NCI-H2227 treated with DMSO at 0.1 percent for 48 hours (cell line): ENCODE results near the gene OR13J1.

Experiments used
- DNase-seq: peaks from one replicate; lab custom pipeline; 2025; lab: John Stamatoyannopoulos, UW

OR13J1 gene

DNA sequence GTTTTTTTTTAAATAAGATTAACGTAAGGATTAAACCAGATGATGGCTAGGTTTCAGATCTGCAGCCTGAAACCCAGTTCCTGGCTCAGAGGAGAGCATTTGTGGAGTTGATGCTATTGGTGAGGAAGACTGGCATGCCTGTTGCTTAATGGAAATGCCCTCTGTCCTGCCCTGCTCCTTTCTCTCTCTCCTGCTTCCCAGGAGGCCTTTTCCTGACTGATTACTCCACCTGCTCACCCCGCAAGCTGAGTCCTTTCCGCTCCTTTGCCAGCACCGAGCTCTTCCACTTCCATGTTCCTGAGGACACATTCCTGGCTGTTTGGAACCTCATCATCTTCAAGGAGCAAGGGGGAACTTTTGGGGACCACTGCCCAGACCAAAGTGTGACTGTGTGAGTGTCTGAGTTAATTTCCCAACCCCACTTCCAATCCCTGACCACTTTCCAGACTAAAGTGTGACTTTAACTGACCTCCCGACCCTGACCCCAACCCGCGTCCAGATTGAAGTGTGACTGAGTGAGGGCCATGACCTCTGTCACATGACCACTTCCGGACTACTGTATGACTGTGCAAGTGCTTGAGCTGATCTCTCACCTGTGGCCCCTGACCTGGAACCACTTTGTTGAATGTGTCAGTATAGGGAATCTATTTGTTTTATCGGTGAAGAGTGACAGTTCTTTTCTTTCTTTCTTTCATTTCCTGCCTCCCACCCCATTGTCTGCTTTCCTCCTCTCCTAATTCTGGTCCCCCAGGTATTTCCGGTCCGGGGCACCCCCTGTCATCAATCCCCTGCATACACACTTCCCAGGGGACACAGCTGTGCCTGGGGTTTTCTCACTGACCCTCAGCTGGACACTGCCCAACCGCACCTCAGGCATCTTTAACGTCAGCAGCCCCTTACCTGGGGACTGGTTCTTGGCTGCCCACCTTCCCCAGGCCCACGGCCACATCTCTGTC is 35.7 kb downstream of the OR13J1 start:
- no peak for DNase-seq

DNA sequence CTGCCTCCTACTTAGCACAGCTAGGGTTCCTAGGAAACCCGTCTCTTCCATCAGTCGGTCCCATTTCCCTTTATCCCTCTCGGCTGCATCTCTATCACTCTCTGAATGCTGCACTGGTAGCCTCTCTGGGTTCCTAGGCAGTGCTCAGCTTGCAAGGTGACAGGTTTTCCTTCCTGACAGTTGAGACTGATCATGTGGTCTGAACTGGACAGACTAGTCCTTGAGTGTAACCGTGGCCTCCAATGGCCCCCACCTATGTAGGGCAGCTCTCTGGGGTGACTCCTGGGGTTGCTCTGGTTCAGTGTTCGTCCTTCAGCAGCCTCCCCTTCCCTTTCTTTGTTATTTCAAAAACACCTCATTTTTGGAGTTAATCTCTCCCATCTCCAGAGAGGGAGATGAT is 37.4 kb downstream of the OR13J1 start:
- no peak for DNase-seq

DNA sequence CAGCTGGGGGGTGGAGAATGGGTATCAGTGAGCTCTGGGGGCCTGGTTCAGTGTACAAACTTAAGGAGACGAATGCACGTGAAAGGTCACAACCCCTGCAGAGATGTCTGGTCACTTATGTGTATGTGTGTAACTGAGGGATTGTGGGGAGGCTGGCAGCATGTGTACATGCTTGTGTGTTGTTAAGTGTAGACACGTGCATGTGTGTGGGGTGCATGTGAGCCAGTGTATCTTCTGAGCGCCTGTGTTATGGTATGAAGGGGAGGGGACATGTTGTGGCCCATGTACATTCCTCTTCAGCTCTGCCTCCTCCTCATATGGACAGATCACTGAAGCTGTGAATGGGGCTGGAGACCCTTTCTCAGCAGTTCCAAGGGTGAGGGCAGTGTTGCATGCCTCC is 39.2 kb downstream of the OR13J1 start:
- no peak for DNase-seq

DNA sequence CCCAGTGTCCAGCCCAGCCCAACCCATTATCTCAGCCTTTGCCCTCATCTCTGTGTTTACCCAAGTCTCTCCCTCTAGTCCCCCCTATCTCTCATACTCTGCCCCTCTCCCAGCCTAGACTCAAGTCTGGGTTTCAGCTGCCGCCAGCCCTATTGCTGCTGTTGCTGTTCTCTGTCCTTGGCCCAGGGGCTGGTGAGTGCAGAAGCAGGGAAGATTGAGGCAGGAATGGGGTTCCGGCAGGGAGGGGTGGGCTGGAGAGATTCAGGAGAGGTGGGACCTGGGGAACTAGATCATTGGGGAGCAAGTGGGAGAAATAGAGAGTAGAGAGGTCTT is 40.5 kb downstream of the OR13J1 start:
- no peak for DNase-seq

DNA sequence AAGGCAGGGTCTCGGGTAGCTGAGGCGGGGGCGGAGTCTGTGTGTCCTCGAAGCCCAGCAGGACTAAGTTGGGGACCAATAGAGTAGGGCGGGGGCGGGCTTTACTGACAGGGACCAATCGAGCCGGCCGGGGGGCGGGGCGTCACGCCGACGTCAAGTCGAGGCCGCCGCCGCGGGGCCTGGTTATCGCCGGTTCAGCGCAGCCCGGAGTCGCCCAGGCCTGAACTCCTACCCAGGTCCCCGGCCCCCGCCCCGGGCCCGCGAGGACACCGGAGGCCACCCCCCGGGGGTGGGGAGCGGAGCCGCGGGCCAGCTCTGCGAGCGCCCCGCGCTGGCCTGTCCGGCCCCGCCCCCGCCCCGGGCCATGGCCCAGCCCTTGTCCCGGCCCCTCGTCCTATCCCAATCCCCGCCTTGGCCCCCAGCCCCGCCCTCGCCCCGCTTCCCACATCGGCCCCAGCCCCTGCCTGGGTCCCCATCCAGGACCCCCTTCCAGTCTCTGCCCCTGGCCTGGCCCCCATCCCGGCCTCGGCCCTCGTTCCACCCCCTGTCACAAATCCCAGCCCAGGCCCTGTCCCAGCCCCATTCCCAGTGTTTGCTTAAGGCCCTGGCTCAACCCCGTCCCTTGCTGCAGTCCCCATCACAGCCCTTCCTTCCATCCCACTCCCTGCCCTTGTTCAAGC is 41.0 kb downstream of the OR13J1 start, which contains the start of gene TMEM8B:
TSS of gene TMEM8B (plus strand) at position 145 of the 680 bp plus-strand sequence. CDS start at position 365, 220 bp downstream.
- DNase-seq: peak; percentile 71

DNA sequence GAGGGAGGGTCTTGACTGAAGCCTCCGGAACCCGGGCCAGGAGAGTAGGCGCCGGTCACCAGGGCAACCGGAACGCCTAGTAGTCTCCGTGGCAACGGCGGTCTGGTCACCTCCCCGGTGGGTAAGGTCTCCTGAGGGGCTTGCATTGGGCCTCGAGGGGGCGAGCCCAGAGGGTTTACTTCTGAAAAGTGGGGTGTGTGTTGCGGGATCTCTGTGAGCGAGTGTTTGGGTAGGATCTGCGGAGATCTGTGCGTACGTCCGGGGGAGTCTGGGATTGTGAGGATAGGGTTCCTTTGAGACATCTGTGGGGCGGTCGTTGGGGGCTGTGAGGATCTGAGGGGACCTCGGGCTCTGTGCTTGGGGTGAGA is 41.5 kb downstream of the OR13J1 start, which contains the start of gene FAM221B:
TSS of gene FAM221B (minus strand) at position 17 of the 368 bp plus-strand sequence. CDS start 2,571 bp downstream, outside the sequence.
- DNase-seq: peak; percentile 39

DNA sequence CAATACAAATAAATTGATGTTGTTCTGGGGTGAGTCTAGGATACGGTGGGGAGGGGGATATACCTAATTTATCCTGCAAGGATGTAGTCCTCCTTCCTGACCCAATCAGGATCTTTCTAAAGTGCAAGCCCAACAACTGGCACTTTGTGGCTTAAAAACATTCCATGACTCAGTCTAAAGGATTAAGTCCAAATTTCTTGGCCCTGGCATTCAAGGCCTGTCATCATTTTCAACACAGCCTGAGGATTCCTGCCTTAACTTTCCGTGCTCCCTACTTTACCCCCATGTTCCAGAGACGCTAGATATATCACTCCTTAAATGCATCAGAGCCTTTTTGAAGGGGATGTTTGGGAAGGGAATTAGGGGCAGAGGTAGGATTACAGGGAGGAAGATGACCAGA is 42.7 kb downstream of the OR13J1 start:
- no peak for DNase-seq

DNA sequence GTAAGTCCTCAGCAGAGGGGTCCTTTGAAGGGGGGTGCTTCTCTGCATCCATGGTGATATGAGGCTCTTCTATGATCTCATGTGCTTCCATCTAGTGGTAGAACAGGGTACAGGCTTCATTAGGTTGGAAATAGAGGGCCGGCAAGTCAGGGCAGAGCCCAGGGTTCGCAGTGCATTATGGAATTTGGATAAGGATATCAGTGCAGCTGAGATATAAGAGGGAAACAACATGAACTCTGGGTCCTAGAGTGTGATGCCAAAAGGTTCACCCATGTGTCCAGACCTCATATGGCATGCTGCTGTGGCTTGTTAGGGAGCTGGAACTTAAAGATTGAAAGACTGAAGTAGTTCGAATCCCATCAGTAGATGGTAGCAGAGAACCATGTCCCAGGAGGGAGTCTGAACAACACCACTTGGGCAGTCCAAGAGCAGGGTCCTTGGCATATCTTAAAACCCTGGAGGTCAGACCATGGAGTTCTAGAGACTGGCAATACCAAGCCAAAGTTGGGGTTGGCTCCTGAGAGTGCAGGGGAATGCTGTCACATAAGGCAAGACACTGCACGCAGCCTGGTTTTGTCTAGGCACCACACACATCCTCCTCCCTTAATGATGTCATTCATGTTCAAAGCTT is 44.0 kb downstream of the OR13J1 start:
- DNase-seq: peak; percentile 25

DNA sequence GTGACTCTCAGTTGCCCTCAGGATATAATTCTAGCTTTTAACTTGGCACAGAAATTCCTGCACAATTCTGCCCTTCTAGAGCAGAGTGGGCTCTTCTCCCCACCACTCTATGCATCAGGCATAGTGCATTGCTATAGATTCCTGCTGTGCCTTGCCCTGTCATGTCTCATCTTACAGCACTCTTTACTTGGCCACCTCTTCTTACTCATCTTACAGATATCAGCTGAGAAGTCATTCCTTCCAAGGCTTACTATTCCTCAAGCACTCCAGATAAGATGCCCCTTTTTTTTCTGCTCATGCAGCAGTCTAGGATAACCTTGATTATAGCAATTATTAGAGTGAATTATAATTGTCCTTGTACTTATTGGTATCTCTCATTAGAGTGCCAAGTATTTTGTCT is 47.3 kb downstream of the OR13J1 start:
- DNase-seq: no peak

DNA sequence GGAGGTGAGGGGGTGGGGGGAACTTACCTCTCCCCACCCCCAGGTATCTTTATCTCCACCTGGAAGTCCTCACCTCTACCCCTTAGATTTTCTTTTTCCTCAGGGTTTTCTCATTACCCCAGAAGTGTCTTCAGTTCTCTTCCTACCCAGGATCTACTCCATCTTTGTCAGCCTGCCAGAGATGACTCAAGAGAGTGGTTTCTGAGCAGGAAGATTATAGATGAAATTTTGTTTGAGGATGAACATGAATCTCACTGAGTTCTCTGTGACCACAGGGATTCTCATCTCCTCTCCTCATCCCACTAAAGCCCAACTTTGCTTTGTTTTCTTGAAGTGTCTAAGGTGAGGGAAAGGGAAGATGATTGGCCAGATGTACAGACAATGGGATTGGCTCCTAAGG is 50.1 kb downstream of the OR13J1 start:
- no peak for DNase-seq
